A549 (cell line): ENCODE data around the gene PIP5K1B.

Experiments
- RCOR1 ChIP-seq: fragments of 150-350 bp; IDR thresholded peaks from 2 replicates; pipeline ENCODE4 v1.6.1; 2014; ENCODE audit warnings: antibody characterized with exemption, low read length, low read depth
- TF ChIP-seq, protein P1 (sequence below): IDR thresholded peaks from 2 replicates; pipeline ENCODE4 v1.6.1; 2012; ENCODE audit warnings: low read depth, borderline replicate concordance

DNA sequence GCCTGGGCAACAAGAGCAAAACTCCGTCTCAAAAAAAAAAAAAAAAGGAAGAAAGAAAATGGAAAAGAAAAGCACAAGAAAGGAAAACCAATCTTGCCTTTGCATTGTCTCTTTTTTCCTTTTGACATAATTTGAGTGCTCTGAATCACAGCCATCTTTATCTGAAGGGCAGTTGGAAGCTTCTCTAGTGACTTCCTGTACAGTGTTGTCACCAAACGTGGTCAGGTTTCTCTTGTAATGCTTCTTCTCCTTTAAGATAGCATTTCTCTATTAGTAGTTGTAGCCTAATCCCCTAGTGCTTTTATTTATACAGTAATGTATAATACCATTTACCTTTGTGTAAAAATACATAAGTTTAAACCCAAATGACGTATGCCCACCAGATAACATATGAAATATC, 290.7 kb downstream of the PIP5K1B start:
- TF ChIP-seq, protein P1, sequence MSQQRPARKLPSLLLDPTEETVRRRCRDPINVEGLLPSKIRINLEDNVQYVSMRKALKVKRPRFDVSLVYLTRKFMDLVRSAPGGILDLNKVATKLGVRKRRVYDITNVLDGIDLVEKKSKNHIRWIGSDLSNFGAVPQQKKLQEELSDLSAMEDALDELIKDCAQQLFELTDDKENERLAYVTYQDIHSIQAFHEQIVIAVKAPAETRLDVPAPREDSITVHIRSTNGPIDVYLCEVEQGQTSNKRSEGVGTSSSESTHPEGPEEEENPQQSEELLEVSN = no peak
- TF ChIP-seq RCOR1 = no peak
